Stimulated activated CD8-positive, alpha-beta memory T cell treated with anti-CD3 and anti-CD28 coated beads, Interleukin-2, amount 100 ng/mL, for 48 hours (primary cell): Measurements from ENCODE around the gene PCDHA11.

ENCODE experiments used
- DNase-seq, 2 donors: peaks; one replicate each; pipeline ENCODE4 v3.0.0-alpha.2; 2020; ENCODE audit warnings: low read depth in 2 of 2

Gene PCDHA11

GRCh38 chr5:140916325-140916724 is 47.6 kb downstream of the PCDHA11 start:
- no peak for DNase-seq
